OCI-LY7 (cell line): ENCODE data around the gene GRAP2. TPM values are rescaled to one million over a fixed set of nuclear protein-coding genes. Genes with fewer than 3 reads are reported as not detected.

Source experiments
- BruUV-seq: library from RNA; stranded (reverse); fragments of 400-500 nt; replicated peaks from 2 replicates; lab custom pipeline; 2021; lab: Mats Ljungman, UMichigan
- CTCF ChIA-PET: fragments of 300-600 bp; sonication (Branson Sonifier 250); formaldehyde crosslinking; loops from one replicate; lab custom pipeline; 2022; ENCODE audit warnings: antibody characterized with exemption; ENCODE audit not compliant: unreplicated experiment; lab: Charles Lee
- POLR2A ChIA-PET: fragments of 300-600 bp; sonication (Branson Sonifier 250); formaldehyde crosslinking; loops from one replicate; lab custom pipeline; 2022; ENCODE audit warnings: antibody characterized with exemption; lab: Charles Lee
- DNase-seq: peaks from one replicate; pipeline ENCODE4 v3.0.0-alpha.2; 2015; ENCODE audit warnings: low spot score
- H2AFZ ChIP-seq: fragments of 200-600 bp; sonication (generic), shearing (Covaris generic); 2 replicates; pipeline ENCODE4 v1.6.1; 2014; ENCODE audit warnings: mild to moderate bottlenecking, antibody characterized with exemption, low read length, moderate library complexity
- H3K27ac ChIP-seq: fragments of 200-600 bp; sonication (generic); 2 replicates; pipeline ENCODE4 v1.5.1; 2014; ENCODE audit warnings: mixed run types, low read depth, mild to moderate bottlenecking, moderate library complexity, low read length, inconsistent platforms; ENCODE audit not compliant: poor library complexity, severe bottlenecking
- H3K36me3 ChIP-seq: fragments of 200-600 bp; sonication (generic); 2 replicates; pipeline ENCODE4 v1.6.1; 2014; ENCODE audit warnings: mild to moderate bottlenecking, antibody characterized with exemption, low read length, moderate library complexity, mixed read lengths; ENCODE audit not compliant: insufficient read depth
- H3K4me1 ChIP-seq: fragments of 200-600 bp; sonication (generic); 2 replicates; pipeline ENCODE4 v1.5.1; 2014; ENCODE audit warnings: mild to moderate bottlenecking, low read length; ENCODE audit not compliant: insufficient read depth, poor library complexity, severe bottlenecking
- H3K4me2 ChIP-seq: fragments of 200-600 bp; sonication (generic); 2 replicates; pipeline ENCODE4 v1.6.1; 2014; ENCODE audit warnings: mild to moderate bottlenecking, low read length
- H3K4me3 ChIP-seq: fragments of 200-600 bp; sonication (generic); 2 replicates; pipeline ENCODE4 v1.5.1; 2014; ENCODE audit warnings: mild to moderate bottlenecking, low read depth, low read length; ENCODE audit not compliant: poor library complexity, severe bottlenecking
- H3K79me2 ChIP-seq: fragments of 200-600 bp; sonication (generic); 2 replicates; pipeline ENCODE4 v1.6.1; 2016; ENCODE audit warnings: low read depth, mild to moderate bottlenecking, low read length, moderate library complexity, mixed read lengths; ENCODE audit not compliant: insufficient read depth
- H3K9me2 ChIP-seq: fragments of 200-600 bp; sonication (generic); 2 replicates; pipeline ENCODE4 v1.6.1; 2016; ENCODE audit warnings: mild to moderate bottlenecking, low read length, mixed read lengths; ENCODE audit not compliant: insufficient read depth
- H3K9me3 ChIP-seq: fragments of 200-600 bp; sonication (generic); 2 replicates; pipeline ENCODE4 v1.6.1; 2014; ENCODE audit warnings: mild to moderate bottlenecking, mixed run types, low read length, mixed read lengths
- H4K20me1 ChIP-seq: fragments of 200-600 bp; sonication (generic); 2 replicates; pipeline ENCODE4 v1.6.1; 2014; ENCODE audit warnings: mild to moderate bottlenecking, antibody characterized with exemption, low read length, moderate library complexity, mixed read lengths; ENCODE audit not compliant: insufficient read depth
- EZH2phosphoT487 ChIP-seq: fragments of 200-600 bp; sonication (generic); IDR thresholded peaks from 2 replicates; pipeline ENCODE4 v1.6.1; 2018; ENCODE audit warnings: low read depth, borderline replicate concordance, mild to moderate bottlenecking, mixed run types, antibody characterized with exemption, low read length, moderate library complexity, mixed read lengths
- intact Hi-C: fragments of 100-400 bp; cut with micrococcal nuclease; formaldehyde crosslinking; loops from one replicate; pipeline ENCODE4 v1.10.0; 2022; ENCODE audit not compliant: unreplicated experiment
- total RNA-seq, 2 experiments: library from RNA; depleted of rRNA in 1 of 2; stranded (reverse); fragments of >200 nt in 1 of 2; shearing (Covaris generic) in 1 of 2; gene quantifications; 2 replicates each; pipeline ENCODE4 v1.2.3, GENCODE V29; 2014 to 2022
- TF ChIP-seq, protein P1 (sequence below): fragments of 200-600 bp; sonication (generic); conservative IDR thresholded peaks from 2 replicates; pipeline ENCODE4 v1.5.1; 2014; ENCODE audit warnings: mild to moderate bottlenecking, antibody characterized with exemption, low read length, moderate library complexity, mixed read lengths

GRAP2 gene
- total RNA-seq, 2 experiments from 2014 or later, result not detected

DNA sequence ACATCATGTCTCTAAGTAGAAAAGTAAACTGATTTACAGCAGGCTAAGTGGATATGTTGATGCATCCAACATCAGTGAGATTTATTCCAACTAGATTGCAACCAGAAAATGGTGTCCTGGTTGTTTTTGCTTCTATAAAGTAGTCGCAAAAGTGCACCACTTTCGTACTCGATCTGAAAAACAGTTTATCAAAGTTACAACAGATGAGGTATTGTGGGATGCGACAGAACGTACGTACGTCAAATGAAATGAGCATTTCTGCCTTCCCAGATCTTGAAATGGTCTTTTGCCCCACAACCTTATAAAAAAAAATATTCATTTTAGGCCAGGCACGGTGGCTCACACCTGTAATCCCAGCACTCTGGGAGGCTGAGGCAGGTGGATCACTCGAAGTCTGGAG is 13.7 kb downstream of the GRAP2 start:
- TF ChIP-seq EZH2phosphoT487, result no peak
- TF ChIP-seq, protein P1, sequence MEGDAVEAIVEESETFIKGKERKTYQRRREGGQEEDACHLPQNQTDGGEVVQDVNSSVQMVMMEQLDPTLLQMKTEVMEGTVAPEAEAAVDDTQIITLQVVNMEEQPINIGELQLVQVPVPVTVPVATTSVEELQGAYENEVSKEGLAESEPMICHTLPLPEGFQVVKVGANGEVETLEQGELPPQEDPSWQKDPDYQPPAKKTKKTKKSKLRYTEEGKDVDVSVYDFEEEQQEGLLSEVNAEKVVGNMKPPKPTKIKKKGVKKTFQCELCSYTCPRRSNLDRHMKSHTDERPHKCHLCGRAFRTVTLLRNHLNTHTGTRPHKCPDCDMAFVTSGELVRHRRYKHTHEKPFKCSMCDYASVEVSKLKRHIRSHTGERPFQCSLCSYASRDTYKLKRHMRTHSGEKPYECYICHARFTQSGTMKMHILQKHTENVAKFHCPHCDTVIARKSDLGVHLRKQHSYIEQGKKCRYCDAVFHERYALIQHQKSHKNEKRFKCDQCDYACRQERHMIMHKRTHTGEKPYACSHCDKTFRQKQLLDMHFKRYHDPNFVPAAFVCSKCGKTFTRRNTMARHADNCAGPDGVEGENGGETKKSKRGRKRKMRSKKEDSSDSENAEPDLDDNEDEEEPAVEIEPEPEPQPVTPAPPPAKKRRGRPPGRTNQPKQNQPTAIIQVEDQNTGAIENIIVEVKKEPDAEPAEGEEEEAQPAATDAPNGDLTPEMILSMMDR, result no peak
- intact Hi-C loops, result no loop called here
- BruUV-seq, result no TSS peak
- Histone ChIP-seq H3K4me2 (no peak overlapping the region), H4K20me1 (no peaks in the 10 kb centered on the region), H3K9me2 (no peaks in the 10 kb centered on the region), H3K79me2 (no peaks in the 10 kb centered on the region), H3K27ac (no peak overlapping the region), H2AFZ (no peak overlapping the region), H3K9me3 (no peaks in the 10 kb centered on the region), H3K36me3 (no peaks in the 10 kb centered on the region), H3K4me3 (no peak overlapping the region), H3K4me1 (no peaks in the 10 kb centered on the region)
- ChIA-PET CTCF (no interaction called here), POLR2A (interaction anchor here (1.2 kb wide), 1 partner anchor 11 kb away, joined by 5 read pairs; no protein-coding TSS in a partner anchor)
- no peak for DNase-seq

GRCh38 chr22:39915295-39915726 is 14.4 kb downstream of the GRAP2 start:
- no TSS peak for BruUV-seq
- Histone ChIP-seq H2AFZ (no peak overlapping the region), H4K20me1 (no peaks in the 10 kb centered on the region), H3K4me2 (no peak overlapping the region), H3K36me3 (no peaks in the 10 kb centered on the region), H3K79me2 (no peaks in the 10 kb centered on the region), H3K9me3 (no peaks in the 10 kb centered on the region), H3K9me2 (no peaks in the 10 kb centered on the region), H3K27ac (no peak overlapping the region), H3K4me3 (no peak overlapping the region), H3K4me1 (no peaks in the 10 kb centered on the region)
- intact Hi-C loops, result no loop called here
- ChIA-PET CTCF (no interaction called here), POLR2A (no interaction called here)
- no peak for DNase-seq
- TF ChIP-seq, protein P1, result no peak
- TF ChIP-seq EZH2phosphoT487, result no peak

- Histone ChIP-seq H3K36me3 (no peaks in the 10 kb centered on the region), H3K4me3 (no peak overlapping the region), H4K20me1 (no peaks in the 10 kb centered on the region), H3K79me2 (no peaks in the 10 kb centered on the region), H3K9me3 (no peaks in the 10 kb centered on the region), H3K4me2 (no peak overlapping the region), H2AFZ (no peak overlapping the region), H3K4me1 (no peaks in the 10 kb centered on the region), H3K9me2 (no peaks in the 10 kb centered on the region), H3K27ac (no peak overlapping the region)
- DNase-seq, result no peak
- intact Hi-C loops, result no loop called here
- ChIA-PET CTCF (no interaction called here), POLR2A (no interaction called here)
- TF ChIP-seq, protein P1, result no peak
- TF ChIP-seq EZH2phosphoT487, result no peak
- BruUV-seq, result no TSS peak
Observed at GRCh38 chr22:39916496-39916895, 15.6 kb downstream of the GRAP2 start.
